Measurements from ENCODE around the gene PEG3.

The PEG3 gene

DNA sequence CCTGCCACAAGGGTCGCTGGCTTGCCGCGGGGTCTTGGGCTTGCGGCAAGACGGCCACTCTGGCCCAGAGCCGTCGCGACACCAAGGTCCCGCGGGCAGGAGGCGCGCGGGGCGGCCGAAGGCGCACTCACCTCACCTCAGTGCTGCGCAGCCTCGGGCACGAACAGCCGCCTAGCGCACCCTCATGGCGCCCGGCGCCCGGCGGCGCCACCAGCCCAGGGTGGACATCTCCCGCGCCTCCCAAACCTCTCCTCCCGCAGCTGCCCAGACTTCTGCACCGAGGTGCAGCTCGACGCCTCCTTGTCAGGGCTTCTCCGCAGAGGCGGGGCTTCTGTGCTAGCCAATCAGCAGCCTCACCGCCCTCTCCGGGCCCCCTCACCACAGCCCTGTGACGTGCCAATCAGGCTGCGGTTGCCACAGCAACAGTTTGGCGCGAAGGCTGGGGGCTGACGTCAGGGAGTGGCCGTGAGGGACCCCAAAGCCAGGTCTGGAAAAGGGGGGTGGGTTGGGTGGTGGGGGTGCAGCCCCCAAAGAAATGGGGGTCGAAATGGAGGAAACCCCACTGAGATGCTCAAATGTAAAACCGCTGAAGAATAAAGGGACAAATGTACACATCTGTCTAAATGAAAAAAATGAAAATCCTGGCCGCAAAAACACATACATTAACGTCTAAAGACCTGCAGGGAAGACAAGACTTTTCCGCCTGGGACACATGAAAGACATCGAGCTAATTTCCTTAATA lies at the start of gene PEG3, which contains the start of gene ZIM2:
PEG3 (minus strand) TSS at position 276 of the 742 bp plus-strand sequence. CDS start 16,071 bp downstream, outside the sequence.
ZIM2 (minus strand) TSS at position 276 of the 742 bp plus-strand sequence. CDS start 16,449 bp downstream, outside the sequence.
- TF ChIP-seq, protein P1, sequence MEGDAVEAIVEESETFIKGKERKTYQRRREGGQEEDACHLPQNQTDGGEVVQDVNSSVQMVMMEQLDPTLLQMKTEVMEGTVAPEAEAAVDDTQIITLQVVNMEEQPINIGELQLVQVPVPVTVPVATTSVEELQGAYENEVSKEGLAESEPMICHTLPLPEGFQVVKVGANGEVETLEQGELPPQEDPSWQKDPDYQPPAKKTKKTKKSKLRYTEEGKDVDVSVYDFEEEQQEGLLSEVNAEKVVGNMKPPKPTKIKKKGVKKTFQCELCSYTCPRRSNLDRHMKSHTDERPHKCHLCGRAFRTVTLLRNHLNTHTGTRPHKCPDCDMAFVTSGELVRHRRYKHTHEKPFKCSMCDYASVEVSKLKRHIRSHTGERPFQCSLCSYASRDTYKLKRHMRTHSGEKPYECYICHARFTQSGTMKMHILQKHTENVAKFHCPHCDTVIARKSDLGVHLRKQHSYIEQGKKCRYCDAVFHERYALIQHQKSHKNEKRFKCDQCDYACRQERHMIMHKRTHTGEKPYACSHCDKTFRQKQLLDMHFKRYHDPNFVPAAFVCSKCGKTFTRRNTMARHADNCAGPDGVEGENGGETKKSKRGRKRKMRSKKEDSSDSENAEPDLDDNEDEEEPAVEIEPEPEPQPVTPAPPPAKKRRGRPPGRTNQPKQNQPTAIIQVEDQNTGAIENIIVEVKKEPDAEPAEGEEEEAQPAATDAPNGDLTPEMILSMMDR (IDR thresholded peaks at IDR 0.05; ENCODE audit: low read depth, low read length) = no peak
- DNase-seq (ENCODE audit: extremely low read depth, low read depth) = no peak

GRCh38 chr19:56885173-56885985 lies 44.9 kb upstream of the PEG3 start:
- no peak for DNase-seq (ENCODE audit: extremely low read depth, low read depth)
- TF ChIP-seq, protein P1 (IDR thresholded peaks at IDR 0.05; ENCODE audit: low read depth, low read length) = no peak

DNA sequence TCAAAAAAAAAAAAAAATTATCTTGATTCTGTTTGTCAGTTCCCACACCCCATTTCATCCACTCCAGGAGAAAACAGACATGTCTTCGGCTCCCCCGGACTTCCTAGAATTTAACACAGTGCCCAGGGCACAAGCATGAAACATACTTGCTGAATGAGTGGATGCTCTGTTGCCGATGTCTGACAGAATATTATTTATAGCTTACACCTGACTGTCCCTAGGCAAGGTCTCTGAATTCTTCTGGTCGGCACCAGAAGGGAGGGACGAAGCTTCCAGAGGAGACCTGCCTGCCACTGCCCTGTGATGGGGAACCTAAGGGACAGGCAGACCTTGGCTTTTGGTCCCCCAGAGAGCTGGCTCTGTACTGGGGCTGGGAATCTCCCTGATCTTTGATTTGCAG lies 43.9 kb upstream of the PEG3 start:
- TF ChIP-seq, protein P1 (IDR thresholded peaks at IDR 0.05; ENCODE audit: low read depth, low read length) = no peak
- no peak for DNase-seq (ENCODE audit: extremely low read depth, low read depth)

GRCh38 chr19:56880592-56881190 lies 40.2 kb upstream of the PEG3 start:
- DNase-seq (ENCODE audit: extremely low read depth, low read depth) = no peak
- TF ChIP-seq, protein P1 (IDR thresholded peaks at IDR 0.05; ENCODE audit: low read depth, low read length) = no peak

- DNase-seq (ENCODE audit: extremely low read depth, low read depth) = no peak
- TF ChIP-seq, protein P1 (IDR thresholded peaks at IDR 0.05; ENCODE audit: low read depth, low read length) = no peak
Measured at GRCh38 chr19:56877069-56877715, 36.7 kb upstream of the PEG3 start.

- TF ChIP-seq, protein P1 (IDR thresholded peaks at IDR 0.05; ENCODE audit: low read depth, low read length) = no peak
- no peak for DNase-seq (ENCODE audit: extremely low read depth, low read depth)
Measured at GRCh38 chr19:56875717-56876116, 35.2 kb upstream of the PEG3 start.
